HG02642 (cell line): ENCODE measurements around the gene TEK.

Experiments used
- ATAC-seq: cut with Tn5 transposase; IDR thresholded peaks from one replicate; pipeline ENCODE4 v1.9.1; 2021; ENCODE audit warnings: mild to moderate bottlenecking; ENCODE audit not compliant: unreplicated experiment, poor library complexity

The TEK gene

DNA sequence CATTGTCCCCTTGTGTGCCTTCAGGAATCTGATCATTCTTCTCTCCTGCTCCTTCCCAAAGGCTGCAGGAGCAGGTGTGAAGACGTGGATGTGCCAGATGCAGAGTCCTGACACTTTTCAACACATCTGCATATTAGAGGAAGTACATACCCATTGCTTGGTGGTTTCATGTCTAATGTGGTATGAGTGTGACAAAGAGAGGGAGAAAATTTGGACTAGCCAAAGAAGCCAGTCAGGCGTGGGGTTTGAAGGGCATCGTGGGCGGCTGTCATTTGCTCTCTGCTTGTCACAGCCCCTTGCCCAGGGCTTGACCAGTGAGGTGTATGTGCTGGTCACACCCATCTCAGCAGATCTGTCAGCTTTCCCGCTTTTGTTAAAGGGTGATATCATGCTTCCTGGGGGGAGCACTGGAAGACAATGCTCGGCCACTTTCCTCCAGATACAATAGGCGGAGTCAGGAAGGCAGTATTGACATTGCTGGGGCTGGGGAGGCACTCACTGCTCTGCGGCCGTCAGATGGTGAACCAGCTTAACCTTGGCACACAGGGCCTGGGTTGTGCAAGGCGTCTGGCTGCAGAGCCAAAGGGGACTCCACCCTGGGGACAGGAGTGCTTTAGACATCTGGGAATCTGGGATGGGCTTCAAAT lies 8.6 kb downstream of the TEK start:
- ATAC-seq = no peak

- no peak for ATAC-seq
Observed at GRCh38 chr9:27118916-27119315, 9.9 kb downstream of the TEK start.

GRCh38 chr9:27124151-27124550 lies 15.1 kb downstream of the TEK start:
- ATAC-seq = no peak

DNA sequence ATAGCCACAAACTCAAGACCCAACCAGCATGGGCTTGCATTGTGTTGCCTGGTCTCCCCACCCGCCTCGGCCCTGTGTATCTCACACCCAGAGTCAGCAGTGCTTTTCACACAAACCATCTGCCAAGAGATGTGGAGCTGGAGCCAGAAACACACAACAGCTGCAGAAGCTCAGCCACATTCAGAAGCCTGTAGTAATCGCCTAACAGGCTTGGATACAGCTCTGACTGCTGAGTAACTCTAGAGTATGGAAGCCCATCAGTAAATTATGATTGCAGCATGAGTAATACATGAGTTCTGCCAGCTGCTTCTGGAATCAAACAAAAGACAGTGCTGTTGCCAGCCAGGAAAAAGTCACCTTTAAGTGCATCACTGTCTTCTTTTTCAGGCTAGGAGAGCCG lies 16.0 kb downstream of the TEK start:
- ATAC-seq = no peak

- ATAC-seq = no peak
Observed at GRCh38 chr9:27125936-27126335, 16.9 kb downstream of the TEK start.

GRCh38 chr9:27126670-27127069 lies 17.6 kb downstream of the TEK start:
- no peak for ATAC-seq

GRCh38 chr9:27129221-27129620 lies 20.2 kb downstream of the TEK start:
- ATAC-seq = no peak

GRCh38 chr9:27131731-27132130 lies 22.7 kb downstream of the TEK start:
- no peak for ATAC-seq

DNA sequence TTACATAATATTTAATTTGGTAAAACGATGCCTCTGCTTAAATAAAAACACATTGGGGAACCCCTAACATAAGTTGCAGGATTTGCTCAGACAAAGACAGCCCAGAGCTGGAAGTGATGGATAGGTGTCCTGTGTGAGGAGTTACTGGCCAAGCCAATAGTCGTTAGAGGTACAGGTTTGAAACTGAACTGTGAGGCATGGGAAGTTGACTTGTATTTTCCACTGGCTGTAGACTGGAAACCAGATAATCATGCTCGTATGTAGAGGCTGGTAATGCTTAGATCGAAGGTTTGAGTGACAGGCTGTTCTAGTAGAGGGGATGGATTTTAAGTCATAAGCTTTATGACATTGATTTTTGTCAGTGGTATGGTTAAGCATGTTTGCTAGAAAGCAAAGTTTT lies 24.8 kb downstream of the TEK start:
- no peak for ATAC-seq

DNA sequence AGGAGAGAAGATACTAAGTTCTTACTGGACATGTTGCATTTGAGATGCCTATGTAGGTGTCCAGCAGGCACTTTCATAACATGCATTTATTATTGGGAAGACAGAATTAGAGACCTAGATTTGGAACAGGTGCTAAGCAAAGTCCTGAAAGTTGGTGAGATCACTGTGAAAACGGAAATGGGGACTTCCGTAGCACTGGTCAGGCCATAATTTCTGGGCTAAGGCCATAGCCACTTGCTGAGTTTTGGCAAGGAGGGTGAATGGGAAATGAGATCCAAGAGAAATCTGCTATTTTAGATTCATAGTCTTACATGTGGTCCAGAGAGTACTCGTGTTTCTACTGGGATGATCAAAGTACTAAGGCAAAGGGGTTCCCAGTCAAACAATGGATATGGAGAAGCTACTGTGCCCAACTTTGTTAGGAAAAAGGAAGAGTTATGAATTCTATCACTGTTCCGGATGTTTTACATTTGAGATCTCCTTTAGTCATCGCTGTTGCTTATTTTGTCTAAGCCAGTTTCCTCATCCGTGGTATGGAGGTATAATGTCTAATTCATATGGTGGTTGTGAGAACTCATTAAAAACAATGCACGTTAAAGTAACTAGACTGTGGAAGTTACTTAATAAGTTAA lies 33.4 kb downstream of the TEK start:
- no peak for ATAC-seq

DNA sequence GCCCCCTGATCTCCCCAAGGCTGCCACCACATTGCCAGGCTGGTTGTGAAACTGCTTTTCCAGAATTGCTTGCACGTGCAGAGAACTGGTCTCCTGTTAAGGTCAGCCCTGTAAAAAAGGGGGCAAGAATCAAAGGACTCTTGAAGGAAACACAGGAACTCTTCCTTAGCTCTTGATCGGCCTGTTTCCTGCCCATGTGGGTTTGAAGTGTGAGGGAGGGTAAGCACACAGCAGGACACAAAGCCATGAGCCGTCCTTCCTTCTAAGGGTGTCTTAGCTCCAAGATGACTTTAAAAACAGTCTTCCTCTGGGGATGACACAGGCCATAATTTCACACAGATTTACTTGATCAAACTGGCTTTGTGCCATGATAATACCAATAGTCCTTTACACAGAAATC lies 36.1 kb downstream of the TEK start:
- ATAC-seq = no peak

DNA sequence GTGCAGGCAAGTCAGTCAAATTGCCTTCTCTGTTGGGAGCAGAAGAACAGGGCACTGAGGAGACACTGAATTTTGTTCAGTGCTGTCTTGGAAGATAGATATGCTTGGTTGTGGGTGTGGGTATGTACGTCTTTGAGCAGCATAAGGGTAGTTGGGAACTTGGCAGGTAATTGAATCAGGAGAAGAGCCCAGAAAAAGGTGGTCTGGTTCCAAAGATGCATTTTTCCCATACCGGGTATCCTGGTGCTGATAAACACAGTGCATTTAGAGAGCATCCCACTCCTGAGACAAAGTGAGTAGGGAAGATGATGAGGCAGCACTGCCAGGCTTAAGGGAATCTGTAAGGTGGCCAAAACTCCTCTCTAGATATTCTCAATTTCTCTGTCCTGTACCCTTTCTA lies 40.6 kb downstream of the TEK start:
- no peak for ATAC-seq

DNA sequence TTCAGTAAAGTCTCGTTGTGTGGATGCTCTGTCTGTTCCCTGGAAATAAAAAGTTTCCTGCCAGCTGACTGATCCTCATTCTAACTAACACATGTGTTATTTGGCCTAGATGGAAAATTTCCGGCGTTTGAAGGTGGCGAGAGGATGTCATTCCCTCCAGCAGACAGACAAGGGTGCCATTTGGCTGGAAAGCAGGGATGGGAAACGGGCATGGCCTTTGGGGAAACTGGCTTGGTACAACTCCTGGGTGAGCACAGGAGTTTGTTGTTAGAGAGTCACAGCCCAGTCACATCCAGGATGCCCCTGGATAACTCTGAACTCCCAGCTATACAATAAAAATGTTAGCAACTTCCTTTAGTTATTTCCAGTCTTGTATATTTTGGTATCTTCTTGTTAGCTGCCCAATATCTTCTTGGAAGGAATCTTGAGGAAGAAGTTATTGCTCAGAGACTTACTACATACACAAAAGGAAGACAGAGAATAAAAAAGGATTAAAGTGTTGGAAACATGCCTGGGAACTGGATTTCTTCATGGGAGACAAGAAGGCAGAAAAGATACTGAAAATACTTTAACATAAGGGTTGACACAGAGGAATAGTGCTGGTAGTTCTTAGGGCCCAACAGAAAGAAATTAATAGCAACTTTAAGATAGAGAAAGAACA lies 41.9 kb downstream of the TEK start:
- no peak for ATAC-seq

- no peak for ATAC-seq
Observed at GRCh38 chr9:27151693-27152404, 42.8 kb downstream of the TEK start.

GRCh38 chr9:27152405-27152718 lies 43.3 kb downstream of the TEK start:
- no peak for ATAC-seq

- no peak for ATAC-seq
Observed at GRCh38 chr9:27154908-27155307, 45.9 kb downstream of the TEK start.

- ATAC-seq = no peak
Observed at GRCh38 chr9:27157097-27157496, 48.1 kb downstream of the TEK start.

GRCh38 chr9:27157736-27158135 lies 48.7 kb downstream of the TEK start:
- no peak for ATAC-seq

- ATAC-seq = no peak
Observed at GRCh38 chr9:27160636-27161035, 51.6 kb downstream of the TEK start.

DNA sequence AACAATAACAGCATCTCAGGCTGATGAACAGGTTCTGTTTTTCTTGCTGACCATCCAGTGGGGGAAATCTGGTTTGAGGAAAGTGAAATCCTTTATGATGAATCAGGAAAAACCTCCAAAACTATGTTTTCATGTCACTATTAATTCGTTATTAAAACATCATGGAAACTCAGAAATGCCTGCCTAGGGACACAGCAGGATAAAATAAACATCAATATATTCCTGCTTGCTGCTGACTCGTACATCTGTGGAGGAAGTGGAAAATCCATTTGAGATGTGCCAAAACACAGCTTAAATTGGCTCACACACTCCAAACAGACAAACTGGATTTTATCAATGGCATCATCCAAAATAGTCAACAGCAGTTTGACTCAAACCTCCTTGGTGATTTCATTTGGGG lies 53.0 kb downstream of the TEK start:
- no peak for ATAC-seq

- ATAC-seq = no peak
Observed at GRCh38 chr9:27165068-27165467, 56.0 kb downstream of the TEK start.
